ENCODE results near the gene SETD1A. TPM values are rescaled to one million over a fixed set of nuclear protein-coding genes. Genes with fewer than 3 reads are reported as not detected.

The SETD1A gene
- total and polyA plus RNA-seq, 9 of the 15 experiments (the other 6 are each of a cell fraction or from before 2014, with no cell fraction given) = 0.08 to 36.0 (median 4.2) TPM

- H3K9me1 ChIP-seq (ENCODE audit: control insufficient read depth, insufficient read depth, low read length) = no peaks in the 10 kb centered on the region
- H2AFZ ChIP-seq (ENCODE audit: low read depth, low read length) = no peak overlapping the region
- no TSS peak for BruUV-seq (replicated peaks)
- no CpG with 5 or more reads among the region's 1 CpG for WGBS (ENCODE audit: insufficient coverage, low coverage, missing lambda C conversion rate)
- no peak overlapping the region for H3K4me2 ChIP-seq (ENCODE audit: insufficient read depth, low read length)
- no peak overlapping the region for H3K4me3 ChIP-seq
- H3K4me1 ChIP-seq (replicated peaks in 1 of 2; ENCODE audit: control insufficient read depth in 2 of 2, insufficient read depth in 2 of 2, low read length in 2 of 2) = peaks cover 3 to 12% of the 10 kb centered on the region in 2 experiments; a peak in 3 of 5 replicates
- CTCF ChIA-PET (ENCODE audit: low intra/inter-chr PET ratio) = no interaction called here
- peaks cover 6% of the 10 kb centered on the region; the same call in 1 of the 3 replicates for H3K36me3 ChIP-seq (ENCODE audit: control insufficient read depth, insufficient read depth, low read length)
- no peaks in the 10 kb centered on the region; a peak in 1 of 5 replicates for H3K27me3 ChIP-seq (ENCODE audit: control insufficient read depth in 2 of 2, insufficient read depth in 2 of 2, low read length in 2 of 2)
- no peak overlapping the region for H3K27ac ChIP-seq (ENCODE audit: extremely low read depth, low read depth, low read length)
- POLR2A ChIA-PET = interaction anchor here (1.5 kb wide), 1 partner anchor 12 kb away, joined by 4 read pairs; no protein-coding TSS in a partner anchor
- ATAC-seq = no peak
- peaks cover 6% of the 10 kb centered on the region; the same call in 2 of the 3 replicates for H3K79me2 ChIP-seq (ENCODE audit: control insufficient read depth, insufficient read depth, low read length)
- in situ Hi-C loops (cut with MboI) = no loop called here
- FAIRE-seq = no peak
- no peak overlapping the region for H3K9ac ChIP-seq (ENCODE audit: insufficient read depth in 1 of 2, low read depth in 2 of 2, low read length in 2 of 2)
- intact Hi-C loops (cut with micrococcal nuclease) = no loop called here
- H4K20me1 ChIP-seq (replicated peaks; ENCODE audit: control insufficient read depth, insufficient read depth, low read length) = 0 out of 2 replicates have a peak, but pooled peaks cover 3% of the 10 kb centered on the region
- H3K9me3 ChIP-seq (replicated peaks; ENCODE audit: control insufficient read depth, insufficient read depth, low read depth, low read length) = no peaks in the 10 kb centered on the region
- DNase-seq (ENCODE audit: extremely low read depth in 1 of 4, low spot score in 3 of 4) = no peak
- TF ChIP-seq ZNF830 (CRISPR knock-in tag; IDR thresholded peaks at IDR 0.05) (no peak), HDAC3 (IDR thresholded peaks at IDR 0.05; ENCODE audit: borderline replicate concordance, partially characterized antibody) (no peak), EHMT2 (IDR thresholded peaks at IDR 0.05) (no peak), TAF9B (IDR thresholded peaks at IDR 0.05; ENCODE audit: partially characterized antibody) (no peak), ZBTB5 (IDR thresholded peaks at IDR 0.05) (no peak), ZNF511 (CRISPR knock-in tag; IDR thresholded peaks at IDR 0.05) (no peak), SAFB (IDR thresholded peaks at IDR 0.05; ENCODE audit: borderline replicate concordance, low read depth, low read length) (no peak), LCOR (CRISPR knock-in tag; IDR thresholded peaks at IDR 0.05) (no peak), SMARCC2 (IDR thresholded peaks at IDR 0.05; ENCODE audit: low read depth) (no peak), PTRF (tag; IDR thresholded peaks at IDR 0.05) (no peak), THRAP3 (IDR thresholded peaks at IDR 0.05; ENCODE audit: borderline replicate concordance) (0 out of 2 replicates have a peak, but pooled peaks have one; percentile 42), ARHGAP35 (IDR thresholded peaks at IDR 0.05; ENCODE audit: partially characterized antibody) (no peak), PHTF2 (CRISPR knock-in tag; IDR thresholded peaks at IDR 0.05) (no peak), RBFOX2 (IDR thresholded peaks at IDR 0.05; ENCODE audit: low read depth, low read length) (no peak), ID3 (CRISPR knock-in tag; IDR thresholded peaks at IDR 0.05) (no peak), ID3 (tag; IDR thresholded peaks at IDR 0.05) (no peak), ZZZ3 (IDR thresholded peaks at IDR 0.05) (no peak)
- TF ChIP-seq, protein P1, sequence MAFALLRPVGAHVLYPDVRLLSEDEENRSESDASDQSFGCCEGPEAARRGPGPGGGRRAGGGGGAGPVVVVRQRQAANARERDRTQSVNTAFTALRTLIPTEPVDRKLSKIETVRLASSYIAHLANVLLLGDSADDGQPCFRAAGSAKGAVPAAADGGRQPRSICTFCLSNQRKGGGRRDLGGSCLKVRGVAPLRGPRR (CRISPR knock-in tag; IDR thresholded peaks at IDR 0.05) = no peak
- TF ChIP-seq, protein P2, sequence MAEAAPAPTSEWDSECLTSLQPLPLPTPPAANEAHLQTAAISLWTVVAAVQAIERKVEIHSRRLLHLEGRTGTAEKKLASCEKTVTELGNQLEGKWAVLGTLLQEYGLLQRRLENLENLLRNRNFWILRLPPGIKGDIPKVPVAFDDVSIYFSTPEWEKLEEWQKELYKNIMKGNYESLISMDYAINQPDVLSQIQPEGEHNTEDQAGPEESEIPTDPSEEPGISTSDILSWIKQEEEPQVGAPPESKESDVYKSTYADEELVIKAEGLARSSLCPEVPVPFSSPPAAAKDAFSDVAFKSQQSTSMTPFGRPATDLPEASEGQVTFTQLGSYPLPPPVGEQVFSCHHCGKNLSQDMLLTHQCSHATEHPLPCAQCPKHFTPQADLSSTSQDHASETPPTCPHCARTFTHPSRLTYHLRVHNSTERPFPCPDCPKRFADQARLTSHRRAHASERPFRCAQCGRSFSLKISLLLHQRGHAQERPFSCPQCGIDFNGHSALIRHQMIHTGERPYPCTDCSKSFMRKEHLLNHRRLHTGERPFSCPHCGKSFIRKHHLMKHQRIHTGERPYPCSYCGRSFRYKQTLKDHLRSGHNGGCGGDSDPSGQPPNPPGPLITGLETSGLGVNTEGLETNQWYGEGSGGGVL (CRISPR knock-in tag; IDR thresholded peaks at IDR 0.05) = no peak
Measured at GRCh38 chr16:30918614-30919013, 38.9 kb upstream of the SETD1A start.
